NCI-H446 (cell line): ENCODE data around the gene IGFL4.

ENCODE experiments used
- DNase-seq, 2 experiments: peaks; one replicate each; lab custom pipeline; 2025; lab: John Stamatoyannopoulos, UW

Gene IGFL4

DNA sequence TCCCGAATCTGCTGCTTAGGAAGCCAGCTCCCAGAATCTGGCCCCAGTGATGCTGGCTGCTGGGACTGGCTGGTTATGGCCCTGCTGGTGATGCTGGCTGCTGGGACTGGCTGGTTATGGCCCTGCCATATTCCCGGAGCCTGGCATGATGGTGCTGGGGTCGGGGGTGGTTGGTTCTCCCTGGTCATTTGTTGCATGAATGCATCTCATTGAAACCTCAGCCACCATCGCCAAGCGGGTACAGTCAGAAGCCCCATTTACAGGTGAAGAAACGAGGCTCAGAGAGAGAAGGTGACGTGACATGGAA lies 20.0 kb downstream of the IGFL4 start:
- no peak for DNase-seq

- no peak for DNase-seq
These were observed 21.5 kb downstream of the IGFL4 start for GRCh38 chr19:46019270-46019669.

- DNase-seq: no peak
These were observed 22.0 kb downstream of the IGFL4 start for GRCh38 chr19:46018729-46019251.

GRCh38 chr19:46017874-46018675 lies 22.7 kb downstream of the IGFL4 start:
- no peak for DNase-seq

DNA sequence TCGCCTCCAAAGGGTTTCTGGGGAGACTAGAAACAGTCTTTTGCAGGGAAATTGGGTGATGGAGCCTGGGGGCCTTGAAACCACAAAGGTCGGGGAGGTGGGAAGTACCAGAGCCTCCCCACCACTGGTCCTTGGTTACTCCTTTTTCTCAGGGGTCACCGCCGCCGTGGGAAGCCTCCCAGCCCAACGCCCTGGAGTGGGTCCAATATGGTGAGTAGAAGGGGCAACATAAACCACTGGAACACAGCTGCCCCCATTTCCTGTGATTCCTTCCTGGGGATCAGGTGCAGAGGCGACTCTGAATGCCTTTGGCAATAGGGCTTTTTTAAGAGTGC lies 23.7 kb downstream of the IGFL4 start:
- no peak for DNase-seq

GRCh38 chr19:46016426-46017094 lies 24.2 kb downstream of the IGFL4 start:
- peak; percentile 51 to 85 for DNase-seq

- DNase-seq: peak in 1 of 2 experiments; percentile 20
These were observed 24.9 kb downstream of the IGFL4 start for GRCh38 chr19:46015687-46016425.

DNA sequence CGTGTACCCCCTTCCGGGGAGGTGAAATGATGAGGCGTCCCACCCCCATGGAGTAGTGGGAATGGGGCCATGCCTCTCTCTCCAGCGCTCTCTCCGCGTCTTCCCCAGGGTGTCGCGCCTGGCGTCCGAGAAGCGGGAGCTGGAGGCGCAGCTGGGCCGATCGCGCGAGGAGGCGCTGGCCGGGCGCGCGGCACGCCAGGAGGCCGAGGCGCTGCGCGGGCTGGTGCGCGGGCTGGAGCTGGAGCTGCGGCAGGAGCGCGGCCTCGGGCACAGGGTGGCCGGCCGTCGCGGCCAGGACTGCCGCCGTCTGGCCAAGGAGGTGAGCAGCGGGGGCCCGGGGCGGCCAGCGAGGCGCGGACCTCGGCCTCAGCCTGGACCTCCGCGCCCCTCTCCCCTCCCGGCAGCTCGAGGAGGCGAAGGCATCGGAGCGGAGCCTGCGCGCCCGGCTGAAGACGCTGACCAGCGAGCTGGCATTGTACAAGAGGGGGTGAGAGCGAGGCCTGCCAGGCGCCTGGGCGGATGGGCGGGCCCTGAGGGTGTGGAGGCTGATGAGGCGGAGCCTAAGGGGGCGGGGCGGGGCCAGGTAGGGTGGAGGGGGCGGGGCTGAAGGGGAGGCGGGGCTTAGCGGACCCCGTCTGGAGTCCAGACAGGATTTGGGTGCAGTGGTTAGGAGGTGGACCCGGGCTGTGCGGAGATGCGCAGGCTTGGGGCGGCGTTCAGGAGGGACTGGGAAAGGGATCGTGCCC lies 25.7 kb downstream of the IGFL4 start:
- DNase-seq: peak in 1 of 2 experiments; percentile 27

DNA sequence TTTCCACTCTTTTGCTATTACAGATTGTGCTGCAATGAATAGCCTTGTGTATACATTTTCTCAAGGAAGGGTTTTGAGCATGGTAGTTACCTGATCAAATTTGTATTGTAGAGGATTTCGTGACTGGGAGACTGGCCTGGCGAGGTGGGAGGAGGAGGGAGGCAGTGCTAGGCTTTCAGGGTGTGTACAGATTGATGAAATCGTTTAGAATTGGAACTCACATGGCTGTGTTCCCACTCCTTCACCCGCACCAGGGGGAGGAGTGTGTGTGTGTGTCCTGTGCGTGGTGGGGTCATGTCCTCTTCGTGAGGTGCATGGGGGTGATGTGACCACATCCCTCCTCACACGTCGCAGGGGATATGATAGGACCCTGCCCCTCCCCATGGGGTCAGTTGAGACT lies 26.3 kb downstream of the IGFL4 start:
- no peak for DNase-seq

GRCh38 chr19:46009530-46010510 lies 31.0 kb downstream of the IGFL4 start:
- DNase-seq: peak; percentile 28 to 70

DNA sequence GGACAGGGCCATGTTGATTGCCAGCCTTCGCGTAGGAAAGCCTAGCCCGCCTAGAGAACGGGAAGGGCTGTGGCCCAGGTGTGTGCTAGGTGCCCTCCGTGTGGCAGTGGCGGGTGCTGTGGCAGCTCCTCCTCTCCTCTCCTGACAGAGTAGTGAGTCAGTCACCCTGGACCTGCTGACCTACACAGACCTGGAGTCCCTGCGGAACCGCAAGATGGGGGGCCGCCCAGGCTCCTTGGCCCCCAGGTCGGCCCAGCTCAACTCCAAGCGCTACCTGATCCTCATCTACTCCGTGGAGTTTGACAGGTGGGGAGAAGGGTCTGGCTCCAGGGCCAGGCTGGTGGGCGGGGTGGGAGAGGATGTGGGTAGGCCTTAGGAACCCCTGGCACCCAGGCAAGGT lies 34.4 kb downstream of the IGFL4 start:
- DNase-seq: no peak

- DNase-seq: no peak
These were observed 38.0 kb downstream of the IGFL4 start for GRCh38 chr19:46002678-46003275.

GRCh38 chr19:46000491-46001246 lies 40.1 kb downstream of the IGFL4 start:
- no peak for DNase-seq

DNA sequence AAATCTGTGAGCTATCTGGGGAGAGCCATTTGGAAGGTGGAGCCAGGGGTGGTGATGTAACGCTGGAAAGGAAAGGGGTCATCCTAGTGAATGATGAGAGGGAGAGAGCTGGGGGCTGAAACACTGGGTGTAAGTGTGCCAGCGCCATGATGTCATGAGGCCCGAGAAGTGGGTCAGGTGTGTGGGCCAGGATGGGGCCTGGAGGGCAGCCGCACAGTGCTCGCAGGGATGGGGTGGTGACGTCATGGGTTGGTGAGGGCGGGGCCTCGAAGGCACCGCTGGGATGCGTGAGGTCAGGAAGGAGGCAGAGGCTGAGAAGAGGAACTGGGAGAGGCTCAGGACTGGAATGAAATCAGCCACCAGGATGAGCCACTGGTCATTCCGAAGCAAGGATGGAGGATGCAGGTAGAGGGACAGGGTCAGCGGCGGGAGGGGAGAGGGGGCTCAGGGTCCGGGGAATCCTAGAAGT lies 41.1 kb downstream of the IGFL4 start:
- DNase-seq: no peak

DNA sequence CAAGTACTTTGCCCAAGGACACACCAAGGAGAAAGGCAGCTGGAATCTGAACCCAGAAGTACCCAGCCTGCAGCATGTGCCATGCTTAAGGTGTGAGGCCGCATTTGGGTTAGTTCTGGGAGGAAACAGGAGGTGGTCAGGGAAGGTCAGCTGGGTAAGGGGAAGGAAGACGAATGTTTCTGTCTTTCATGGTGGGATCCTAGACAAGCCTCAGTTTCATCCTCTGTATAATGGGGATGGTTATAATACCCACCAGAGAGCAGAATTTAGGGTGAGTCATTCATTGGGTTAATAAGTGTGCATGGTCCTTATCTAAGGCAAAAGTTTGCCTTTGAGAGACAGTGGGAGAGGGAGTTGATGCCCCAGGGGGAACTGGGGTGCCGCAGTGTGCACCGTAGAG lies 42.0 kb downstream of the IGFL4 start:
- no peak for DNase-seq

DNA sequence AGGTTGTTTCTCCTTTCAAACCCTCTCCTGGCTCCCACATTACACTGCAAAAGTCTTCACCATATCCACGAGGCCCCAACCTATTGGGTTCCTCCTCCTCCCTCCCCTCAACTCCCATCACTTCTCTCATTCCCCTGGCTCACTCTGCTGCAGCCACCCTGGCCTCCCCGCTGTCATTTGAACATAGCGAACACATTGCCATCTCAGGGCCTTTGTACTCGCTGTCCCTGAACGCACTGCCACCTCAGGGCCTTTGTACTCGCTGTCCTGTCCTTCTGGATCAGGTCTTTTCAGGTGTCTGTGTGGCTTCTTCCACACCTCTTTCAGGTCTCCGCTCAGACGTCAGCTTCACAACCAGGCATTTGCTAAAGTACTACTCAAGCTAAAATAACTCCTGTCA lies 43.9 kb downstream of the IGFL4 start:
- DNase-seq: no peak

DNA sequence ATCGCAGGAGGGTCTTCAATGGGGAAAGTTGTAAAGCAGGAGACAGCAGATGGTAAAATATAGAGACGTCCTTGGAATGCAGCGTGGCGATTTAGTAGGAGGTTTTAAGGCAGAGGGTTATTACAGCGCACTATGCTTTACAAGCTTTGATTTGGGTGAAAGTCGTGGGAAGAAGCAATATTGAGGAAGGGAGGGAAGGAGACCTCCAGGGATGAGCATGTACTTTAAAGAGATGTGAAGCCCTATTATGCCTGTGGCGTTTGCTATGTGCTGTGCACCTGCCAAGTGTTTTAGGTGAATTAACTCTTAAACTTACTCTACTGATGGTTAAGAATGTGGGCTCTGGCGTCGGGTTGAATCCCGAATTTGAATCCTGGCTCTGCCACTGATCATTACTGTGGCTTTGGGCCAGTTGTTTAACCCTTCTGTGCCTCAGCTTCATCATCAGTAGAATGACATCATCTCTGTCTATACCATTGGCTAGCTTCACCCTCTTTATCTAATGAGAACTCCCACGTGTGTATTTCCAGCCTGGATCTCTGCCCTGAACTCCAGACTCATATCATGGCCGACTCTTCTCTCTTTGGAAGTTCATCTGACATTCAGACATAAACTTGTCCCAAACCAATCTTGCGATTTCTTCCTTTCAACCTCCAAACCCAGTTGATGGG lies 45.0 kb downstream of the IGFL4 start:
- peak in 1 of 2 experiments; percentile 16 for DNase-seq

GRCh38 chr19:45994998-45995714 lies 45.6 kb downstream of the IGFL4 start, which contains the start of gene CCDC61:
Gene CCDC61 (plus strand): TSS chr19:45995467. CDS start chr19:46003019, 7,552 bp downstream.
- peak; percentile 99 to 100 for DNase-seq
